ENCODE results near the gene KLHL20. TPM values are rescaled to one million over a fixed set of nuclear protein-coding genes. Genes with fewer than 3 reads are reported as not detected.

The KLHL20 gene
- total and polyA plus RNA-seq, 7 donors: 9.0 to 57.7 (median 35.5) TPM

- WGBS, 2 donors: 92 to 97% methylated on average over 10 of the region's 10 CpGs
- peaks cover 0 to 10% (median 0%) of the 10 kb centered on the region in 4 donors for H3K36me3 ChIP-seq
- no peaks in the 10 kb centered on the region for H3K27me3 ChIP-seq
- no peak for DNase-seq
- no peak overlapping the region for H3K27ac ChIP-seq
- H3K9me3 ChIP-seq: no peaks in the 10 kb centered on the region
- intact Hi-C loops (cut with DNase I): no loop called here
- no peaks in the 10 kb centered on the region for H3K4me1 ChIP-seq
- TF ChIP-seq POLR2A (IDR thresholded peaks at IDR 0.05) (no peak), CTCF (IDR thresholded peaks at IDR 0.05) (no peak), POLR2AphosphoS5 (IDR thresholded peaks at IDR 0.05) (no peak), EP300 (IDR thresholded peaks at IDR 0.05) (no peak)
- no peak overlapping the region for H3K4me3 ChIP-seq
Observed at GRCh38 chr1:173742203-173742886, 27.6 kb downstream of the KLHL20 start.

GRCh38 chr1:173744651-173745050, 29.9 kb downstream of the KLHL20 start:
- Histone ChIP-seq H3K27me3 (no peaks in the 10 kb centered on the region), H3K27ac (no peak overlapping the region), H3K36me3 (peaks cover 0 to 10% (median 0%) of the 10 kb centered on the region in 4 donors), H3K9me3 (no peaks in the 10 kb centered on the region), H3K4me1 (no peaks in the 10 kb centered on the region), H3K4me3 (no peak overlapping the region)
- 92 to 98% methylated on average over 2 of the region's 2 CpGs for WGBS, 2 donors
- intact Hi-C loops (cut with DNase I): no loop called here
- no peak for DNase-seq
- TF ChIP-seq CTCF (IDR thresholded peaks at IDR 0.05): no peak
- TF ChIP-seq POLR2AphosphoS5 (IDR thresholded peaks at IDR 0.05): no peak
- TF ChIP-seq EP300 (IDR thresholded peaks at IDR 0.05): no peak

- H3K9me3 ChIP-seq: no peaks in the 10 kb centered on the region
- no peaks in the 10 kb centered on the region for H3K4me1 ChIP-seq
- whole genome bisulfite sequencing, 2 donors: 93 to 97% methylated on average over 4 of the region's 4 CpGs
- intact Hi-C loops (cut with DNase I): no loop called here
- TF ChIP-seq EP300 (IDR thresholded peaks at IDR 0.05): no peak
- TF ChIP-seq CTCF (IDR thresholded peaks at IDR 0.05): no peak
- no peak for TF ChIP-seq POLR2AphosphoS5 (IDR thresholded peaks at IDR 0.05)
- no peak for TF ChIP-seq POLR2A (IDR thresholded peaks at IDR 0.05)
- H3K36me3 ChIP-seq: peaks cover 0 to 26% (median 10%) of the 10 kb centered on the region in 4 donors
- no peak overlapping the region for H3K4me3 ChIP-seq
- H3K27me3 ChIP-seq: no peaks in the 10 kb centered on the region
- DNase-seq: no peak
- H3K27ac ChIP-seq: no peak overlapping the region
Observed at GRCh38 chr1:173749137-173749536, 34.4 kb downstream of the KLHL20 start.

GRCh38 chr1:173753830-173754229, 39.0 kb downstream of the KLHL20 start:
- H3K9me3 ChIP-seq: no peaks in the 10 kb centered on the region
- H3K27me3 ChIP-seq: no peaks in the 10 kb centered on the region
- intact Hi-C loops (cut with DNase I): no loop called here
- TF ChIP-seq POLR2A (IDR thresholded peaks at IDR 0.05): no peak
- no peak for TF ChIP-seq EP300 (IDR thresholded peaks at IDR 0.05)
- TF ChIP-seq CTCF (IDR thresholded peaks at IDR 0.05): no peak
- no peak for TF ChIP-seq POLR2AphosphoS5 (IDR thresholded peaks at IDR 0.05)
- no peak overlapping the region for H3K27ac ChIP-seq
- no peak for DNase-seq
- H3K36me3 ChIP-seq: peaks cover 24 to 73% (median 41%) of the 10 kb centered on the region in 4 donors
- H3K4me3 ChIP-seq: no peak overlapping the region
- H3K4me1 ChIP-seq: no peaks in the 10 kb centered on the region

GRCh38 chr1:173757666-173758065, 42.9 kb downstream of the KLHL20 start:
- no peak for DNase-seq
- no peaks in the 10 kb centered on the region for H3K9me3 ChIP-seq
- intact Hi-C loops (cut with DNase I): no loop called here
- 99 to 100% methylated on average over 4 of the region's 4 CpGs for WGBS, 2 donors
- H3K27ac ChIP-seq: no peak overlapping the region
- no peaks in the 10 kb centered on the region for H3K4me1 ChIP-seq
- H3K4me3 ChIP-seq: no peak overlapping the region
- H3K36me3 ChIP-seq: peaks cover 24 to 72% (median 45%) of the 10 kb centered on the region in 4 donors
- H3K27me3 ChIP-seq: no peaks in the 10 kb centered on the region
- no peak for TF ChIP-seq POLR2AphosphoS5 (IDR thresholded peaks at IDR 0.05)
- TF ChIP-seq CTCF (IDR thresholded peaks at IDR 0.05): no peak
- no peak for TF ChIP-seq POLR2A (IDR thresholded peaks at IDR 0.05)
- no peak for TF ChIP-seq EP300 (IDR thresholded peaks at IDR 0.05)
